B cell (primary cell): Measurements from ENCODE around the gene OR1M1. TPM values are rescaled to one million over a fixed set of nuclear protein-coding genes. Genes with fewer than 3 reads are reported as not detected.

Experiments used
- ATAC-seq: fragments of 200-7000 bp; cut with Tn5 transposase; one replicate; pipeline ENCODE4 v1.10.0; 2021; ENCODE audit warnings: low read depth, mild to moderate bottlenecking, moderate number of reproducible peaks, moderate library complexity
- CTCF ChIA-PET: fragments of 350-600 bp; sonication (Branson Sonifier 250); formaldehyde crosslinking; loops from one replicate; lab custom pipeline; 2021; ENCODE audit warnings: antibody characterized with exemption, inconsistent platforms; lab: Charles Lee
- POLR2A ChIA-PET: fragments of 350-600 bp; sonication (Branson Sonifier 250); formaldehyde crosslinking; loops from one replicate; lab custom pipeline; 2021; ENCODE audit warnings: antibody characterized with exemption; lab: Charles Lee
- DNase-seq: peaks from one replicate; pipeline ENCODE4 v3.0.0; 2013
- H2AFZ ChIP-seq: 2 replicates; pipeline ENCODE4 v1.6.1; 2012; ENCODE audit warnings: mild to moderate bottlenecking, low read depth, low read length; ENCODE audit not compliant: insufficient read depth, poor library complexity, severe bottlenecking
- H3K27ac ChIP-seq, 2 donors: 1 replicate in 1 of 2; 2 replicates in 1 of 2; pipeline ENCODE4 v1.5.1; 2012 to 2013; ENCODE audit warnings: low read length in 2 of 2, mild to moderate bottlenecking in 2 of 2, moderate library complexity in 1 of 2
- H3K27me3 ChIP-seq, 4 experiments: fragments of 200-600 bp in 1 of 4; sonication (generic) in 1 of 4; replicated peaks in 1 of 4; 1 replicate in 2 of 4; 2 replicates in 2 of 4; pipeline versions ENCODE4 v1.6.1 to v1.7.0; 2013 to 2016; ENCODE audit warnings: low read length in 3 of 4, mild to moderate bottlenecking in 2 of 4, mixed read lengths in 1 of 4, moderate library complexity in 1 of 4; ENCODE audit not compliant: insufficient read depth in 4 of 4, control insufficient read depth in 3 of 4; ENCODE audit errors: control extremely low read depth in 1 of 4
- H3K36me3 ChIP-seq, 2 experiments: replicated peaks in 1 of 2; 1 replicate in 1 of 2; 2 replicates in 1 of 2; pipeline versions ENCODE4 v1.6.1 to v1.7.1; 2013; ENCODE audit warnings: low read length in 1 of 2; ENCODE audit not compliant: insufficient read depth in 2 of 2, control insufficient read depth in 1 of 2; ENCODE audit errors: control extremely low read depth in 1 of 2, extremely low read depth in 1 of 2
- H3K4me1 ChIP-seq, 2 donors: fragments of 200-600 bp in 1 of 2; sonication (generic) in 1 of 2; 1 replicate in 1 of 2; 2 replicates in 1 of 2; pipeline versions ENCODE4 v1.5.1 to v1.6.1; 2013 to 2017; ENCODE audit warnings: low read length in 2 of 2; ENCODE audit not compliant: control insufficient read depth in 2 of 2, insufficient read depth in 2 of 2
- H3K4me2 ChIP-seq: replicated peaks from 2 replicates; pipeline ENCODE3; 2012; ENCODE audit warnings: mild to moderate bottlenecking, low read depth, low read length; ENCODE audit not compliant: poor library complexity, severe bottlenecking
- H3K4me3 ChIP-seq, 5 experiments: fragments of 200-600 bp in 1 of 5; sonication (generic) in 1 of 5; 1 replicate in 3 of 5; 2 replicates in 2 of 5; pipeline versions ENCODE4 v1.5.1 to v1.7.0; 2011 to 2016; ENCODE audit warnings: low read length in 4 of 5, mild to moderate bottlenecking in 4 of 5, low read depth in 2 of 5, control low read depth in 1 of 5, moderate library complexity in 1 of 5; ENCODE audit not compliant: insufficient read depth in 1 of 5; ENCODE audit errors: control extremely low read depth in 1 of 5, extremely low read depth in 1 of 5
- H3K79me2 ChIP-seq: fragments of 200-600 bp; sonication (generic); one replicate; pipeline ENCODE4 v1.6.0; 2016; ENCODE audit warnings: low read length; ENCODE audit not compliant: control insufficient read depth, insufficient read depth
- H3K9ac ChIP-seq: fragments of 200-600 bp; sonication (generic); 2 replicates; pipeline ENCODE4 v1.6.1; 2017; ENCODE audit warnings: mild to moderate bottlenecking, low read length, moderate library complexity
- H3K9me3 ChIP-seq, 3 donors: one replicate each; pipeline versions ENCODE4 v1.6.1 to v1.7.1; 2013; ENCODE audit warnings: low read length in 2 of 3; ENCODE audit not compliant: control insufficient read depth in 2 of 3, insufficient read depth in 1 of 3; ENCODE audit errors: control extremely low read depth in 1 of 3
- H4K20me1 ChIP-seq: 2 replicates; pipeline ENCODE4 v1.6.0; 2012; ENCODE audit warnings: mild to moderate bottlenecking, low read length; ENCODE audit not compliant: insufficient read depth, control insufficient read depth, poor library complexity, severe bottlenecking
- H3K27ac Mint-ChIP-seq: one replicate; pipeline ENCODE4 v1.8.0; 2021; ENCODE audit warnings: mixed read lengths
- H3K27me3 Mint-ChIP-seq: one replicate; pipeline ENCODE4 v1.8.0; 2021; ENCODE audit warnings: mixed read lengths
- H3K4me1 Mint-ChIP-seq: one replicate; pipeline ENCODE4 v1.8.0; 2021; ENCODE audit warnings: mixed read lengths
- H3K4me3 Mint-ChIP-seq: one replicate; pipeline ENCODE4 v1.8.0; 2021; ENCODE audit warnings: mixed read lengths
- H3K9me3 Mint-ChIP-seq: one replicate; pipeline ENCODE4 v1.8.0; 2022; ENCODE audit warnings: mixed read lengths; ENCODE audit not compliant: insufficient read depth
- EZH2 ChIP-seq: IDR thresholded peaks from 2 replicates; pipeline ENCODE4 v1.6.1; 2012; ENCODE audit warnings: borderline replicate concordance, low read depth, mild to moderate bottlenecking, moderate library complexity, low read length; ENCODE audit not compliant: insufficient read depth, poor library complexity, severe bottlenecking
- WGBS: methylation state at CpG from one replicate; pipeline ENCODE4 v1.1.5; 2013; ENCODE audit warnings: missing lambda C conversion rate; ENCODE audit not compliant: insufficient coverage; 5-methylcytosine and 5-hydroxymethylcytosine counted together
- intact Hi-C: fragments of 100-400 bp; cut with micrococcal nuclease; formaldehyde crosslinking; loops from one replicate; pipeline ENCODE4 v1.10.0; 2022
- polyA plus RNA-seq: library from polyadenylated mRNA; depleted of rRNA; stranded (reverse); fragments of >200 nt; gene quantifications from 2 replicates; pipeline ENCODE4 v1.2.3, GENCODE V29; 2012
- total RNA-seq, 2 donors: library from RNA; stranded (reverse); fragments of 120-200 nt in 1 of 2; gene quantifications; 1 replicate in 1 of 2; 2 replicates in 1 of 2; pipeline versions ENCODE4 v1.2.3 to v1.2.4, GENCODE V29; 2013 to 2022
- TF ChIP-seq, protein P1 (sequence below): fragments of 200-600 bp; IDR thresholded peaks from one replicate; pipeline ENCODE4 v1.8.0; 2022; ENCODE audit warnings: antibody characterized with exemption, mild to moderate bottlenecking

The OR1M1 gene
- total and polyA plus RNA-seq, 2 donors (not counting 1 experiment from before 2014, with no cell fraction given) = not detected

DNA sequence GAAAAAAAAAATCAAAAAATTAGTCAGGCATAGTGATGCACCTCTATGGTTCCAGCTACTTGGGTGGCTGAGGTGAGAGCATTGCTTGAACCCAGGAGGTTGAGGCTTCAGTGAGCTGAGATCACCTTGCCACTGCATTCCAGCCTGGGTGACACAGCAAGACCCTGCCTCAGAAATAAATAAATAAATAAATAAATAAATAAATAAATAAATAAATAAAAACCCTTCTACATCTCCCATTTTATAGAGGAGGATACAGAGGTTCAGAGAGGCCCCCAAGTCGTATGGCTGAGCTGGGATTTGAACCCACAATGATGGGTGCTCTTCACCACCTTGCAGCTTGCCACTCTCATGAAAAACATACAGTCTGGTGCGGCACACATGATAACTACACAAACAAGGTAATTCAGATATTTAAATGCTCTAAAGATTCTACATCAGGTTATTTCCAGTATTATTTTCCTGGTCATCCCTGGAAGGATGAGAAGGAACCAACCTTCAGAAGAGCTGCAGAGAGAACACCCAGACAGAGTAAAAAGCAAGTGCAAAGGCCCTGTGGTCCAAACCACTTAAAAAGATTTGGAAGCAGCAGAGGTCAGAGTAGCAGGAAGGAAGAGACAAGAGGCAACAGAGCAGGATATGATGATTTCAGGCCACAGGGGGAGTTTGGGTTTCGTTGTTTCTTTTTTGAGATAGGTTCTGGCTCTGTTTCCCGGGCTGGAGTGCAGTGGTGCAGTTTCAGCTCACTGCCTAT is 29.2 kb upstream of the OR1M1 start:
- Mint-ChIP-seq H3K27me3 (no peaks in the 10 kb centered on the region), H3K4me1 (no peaks in the 10 kb centered on the region), H3K27ac (no peak overlapping the region), H3K9me3 (no peaks in the 10 kb centered on the region), H3K4me3 (no peak overlapping the region)
- Histone ChIP-seq H3K9me3 (peaks cover 0 to 6% (median 0%) of the 10 kb centered on the region in 3 donors), H3K4me2 (no peak overlapping the region), H3K27ac (no peak overlapping the region), H3K9ac (no peak overlapping the region), H3K27me3 (no peaks in the 10 kb centered on the region), H3K4me3 (no peak overlapping the region), H3K79me2 (no peaks in the 10 kb centered on the region), H4K20me1 (no peaks in the 10 kb centered on the region), H3K36me3 (no peaks in the 10 kb centered on the region), H2AFZ (no peak overlapping the region), H3K4me1 (no peaks in the 10 kb centered on the region)
- no peak for DNase-seq
- intact Hi-C loops = no loop called here
- no peak for TF ChIP-seq EZH2
- TF ChIP-seq, protein P1, sequence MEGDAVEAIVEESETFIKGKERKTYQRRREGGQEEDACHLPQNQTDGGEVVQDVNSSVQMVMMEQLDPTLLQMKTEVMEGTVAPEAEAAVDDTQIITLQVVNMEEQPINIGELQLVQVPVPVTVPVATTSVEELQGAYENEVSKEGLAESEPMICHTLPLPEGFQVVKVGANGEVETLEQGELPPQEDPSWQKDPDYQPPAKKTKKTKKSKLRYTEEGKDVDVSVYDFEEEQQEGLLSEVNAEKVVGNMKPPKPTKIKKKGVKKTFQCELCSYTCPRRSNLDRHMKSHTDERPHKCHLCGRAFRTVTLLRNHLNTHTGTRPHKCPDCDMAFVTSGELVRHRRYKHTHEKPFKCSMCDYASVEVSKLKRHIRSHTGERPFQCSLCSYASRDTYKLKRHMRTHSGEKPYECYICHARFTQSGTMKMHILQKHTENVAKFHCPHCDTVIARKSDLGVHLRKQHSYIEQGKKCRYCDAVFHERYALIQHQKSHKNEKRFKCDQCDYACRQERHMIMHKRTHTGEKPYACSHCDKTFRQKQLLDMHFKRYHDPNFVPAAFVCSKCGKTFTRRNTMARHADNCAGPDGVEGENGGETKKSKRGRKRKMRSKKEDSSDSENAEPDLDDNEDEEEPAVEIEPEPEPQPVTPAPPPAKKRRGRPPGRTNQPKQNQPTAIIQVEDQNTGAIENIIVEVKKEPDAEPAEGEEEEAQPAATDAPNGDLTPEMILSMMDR = no peak
- 82% methylated on average over 2 of the region's 4 CpGs for WGBS
- POLR2A ChIA-PET = no interaction called here
- CTCF ChIA-PET = no interaction called here
- ATAC-seq = no peak

DNA sequence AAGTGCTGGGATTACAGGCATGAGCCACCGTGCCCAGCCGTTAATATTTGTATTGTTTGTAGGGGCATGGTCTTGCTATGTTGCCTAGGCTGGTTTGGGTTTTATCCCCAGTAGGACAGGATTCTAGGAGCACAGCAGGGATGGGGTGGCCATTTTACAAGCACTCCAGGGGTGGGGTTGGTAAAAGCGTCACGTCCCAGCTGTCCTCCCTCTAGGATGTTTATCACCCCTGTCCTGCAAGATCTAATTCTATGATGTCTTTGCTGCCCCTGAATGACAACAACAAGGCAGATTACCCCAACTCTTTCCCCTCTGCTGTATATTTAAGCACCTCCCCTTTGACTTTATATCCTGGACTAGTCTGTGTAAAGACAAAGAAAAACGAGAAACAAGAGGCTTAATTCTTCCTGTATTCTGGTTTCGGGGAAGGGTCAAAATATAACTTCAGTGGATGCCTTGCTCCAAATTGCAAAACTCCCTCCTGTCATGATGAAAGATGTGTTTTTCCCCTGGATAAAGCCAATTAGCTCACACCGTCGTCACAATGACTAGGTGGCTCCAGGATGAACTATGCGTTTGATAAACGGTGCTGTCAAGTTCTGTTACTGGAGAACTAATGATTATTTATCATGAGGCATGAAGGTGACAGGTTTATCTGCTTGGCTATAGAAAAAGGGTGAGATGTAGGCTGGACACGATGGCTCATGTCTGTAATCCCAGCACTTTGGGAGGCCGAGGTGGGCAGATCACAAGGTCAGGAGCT is 27.8 kb upstream of the OR1M1 start:
- TF ChIP-seq EZH2 = no peak
- TF ChIP-seq, protein P1 = no peak
- ATAC-seq (no peak), DNase-seq (no peak)
- Mint-ChIP-seq H3K27me3 (no peaks in the 10 kb centered on the region), H3K27ac (no peak overlapping the region), H3K9me3 (no peaks in the 10 kb centered on the region), H3K4me3 (no peak overlapping the region), H3K4me1 (no peaks in the 10 kb centered on the region)
- no peaks in the 10 kb centered on the region for H3K27me3 ChIP-seq
- peaks cover 0 to 5% (median 0%) of the 10 kb centered on the region in 3 donors for H3K9me3 ChIP-seq
- no peak overlapping the region for H2AFZ ChIP-seq
- WGBS = 85% methylated on average over 7 of the region's 12 CpGs
- POLR2A ChIA-PET = no interaction called here
- intact Hi-C loops = no loop called here
- H3K79me2 ChIP-seq = no peaks in the 10 kb centered on the region
- CTCF ChIA-PET = no interaction called here
- no peak overlapping the region for H3K27ac ChIP-seq
- no peak overlapping the region for H3K9ac ChIP-seq
- no peak overlapping the region for H3K4me2 ChIP-seq
- H4K20me1 ChIP-seq = no peaks in the 10 kb centered on the region
- H3K36me3 ChIP-seq = no peaks in the 10 kb centered on the region
- no peak overlapping the region for H3K4me3 ChIP-seq
- no peaks in the 10 kb centered on the region for H3K4me1 ChIP-seq
